Effector CD8-positive, alpha-beta T cell (primary cell): ENCODE results near the gene CCDC87.
A peak's percentile ranks its signal among the peaks of the same experiment; 100 is the strongest.

Source experiments
- DNase-seq: peaks from one replicate; lab custom pipeline; 2025; lab: John Stamatoyannopoulos, UW

Gene CCDC87

DNA sequence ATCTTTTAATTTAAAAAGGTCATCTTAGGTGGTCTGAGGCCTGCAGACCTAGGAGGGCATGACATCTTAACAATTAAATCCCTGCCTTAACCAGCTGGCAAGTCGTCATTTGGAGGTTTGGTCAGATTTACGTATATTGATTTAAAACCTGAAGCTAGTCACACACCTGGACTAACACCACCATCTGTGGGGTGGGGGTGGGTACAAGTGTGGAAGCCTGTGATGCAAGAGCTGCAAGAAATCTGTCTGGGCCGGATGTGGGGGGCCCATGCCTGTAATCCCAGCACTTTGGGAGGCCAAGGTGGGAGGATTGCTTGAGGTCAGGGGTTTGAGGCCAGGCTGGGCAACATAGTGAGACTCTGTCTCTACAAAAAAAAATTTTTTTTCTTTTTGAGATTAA, 11.6 kb downstream of the CCDC87 start:
- DNase-seq: no peak

DNA sequence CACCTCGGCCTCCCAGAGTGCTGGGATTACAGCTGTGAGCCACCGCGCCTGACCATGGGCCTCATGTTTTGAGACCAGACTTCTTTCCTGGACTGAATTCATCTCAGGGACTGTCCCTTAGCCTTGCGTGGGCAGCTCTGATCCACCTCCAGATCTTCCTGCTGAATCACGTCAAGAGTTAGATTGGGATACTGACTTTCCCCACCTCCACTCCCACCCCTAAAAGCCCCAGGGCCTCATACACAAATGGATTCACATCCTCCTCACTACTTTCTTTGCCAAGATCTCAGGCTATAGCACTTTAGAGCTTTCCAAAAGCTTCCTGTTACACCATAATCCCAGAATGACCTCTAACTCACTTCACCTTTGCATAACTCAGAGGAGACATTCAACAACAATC, 12.1 kb downstream of the CCDC87 start:
- no peak for DNase-seq

DNA sequence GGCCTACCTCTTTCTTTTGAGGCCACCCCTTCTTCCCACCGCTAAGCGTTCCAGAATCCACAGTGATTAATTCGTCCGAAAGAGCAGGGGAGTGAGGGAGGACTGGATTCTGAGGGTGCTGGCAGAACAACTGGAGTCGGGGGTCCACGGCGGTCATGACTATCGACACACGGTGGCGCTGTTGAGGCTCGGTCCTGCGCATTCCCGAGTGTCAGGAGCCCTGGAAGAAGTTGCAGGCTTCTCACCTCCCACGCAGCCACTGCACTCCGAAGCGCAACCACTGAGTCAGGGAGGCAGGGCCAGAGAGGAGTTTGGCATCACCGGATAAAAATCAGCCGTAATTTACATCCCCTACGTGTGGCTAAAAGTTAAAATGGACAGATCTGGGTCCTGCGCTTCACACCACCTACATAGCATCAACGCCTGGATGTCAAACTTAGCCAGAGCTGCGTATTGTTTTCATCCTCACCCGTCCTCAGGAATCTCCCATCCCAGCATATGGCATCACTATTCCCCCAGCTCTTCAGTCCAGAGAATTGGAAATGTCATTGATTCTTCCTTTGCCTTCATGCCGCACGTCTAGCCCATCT, 13.8 kb downstream of the CCDC87 start:
- peak; percentile 76 for DNase-seq

DNA sequence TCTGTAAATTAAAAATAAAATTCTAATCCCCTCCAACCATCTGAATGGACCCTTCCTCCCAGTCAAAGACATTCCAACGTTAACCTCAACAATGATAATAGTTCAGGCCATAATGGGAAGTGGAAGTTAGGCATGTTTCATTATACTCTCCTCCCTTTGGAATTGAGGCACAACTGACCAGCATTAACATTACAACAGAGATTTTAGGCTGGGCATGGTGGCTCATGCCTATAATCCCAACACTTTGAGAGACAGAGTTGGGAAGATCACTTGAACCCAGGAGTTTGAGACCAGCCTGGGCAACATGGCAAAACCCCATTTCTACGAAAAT, 22.0 kb downstream of the CCDC87 start:
- no peak for DNase-seq

DNA sequence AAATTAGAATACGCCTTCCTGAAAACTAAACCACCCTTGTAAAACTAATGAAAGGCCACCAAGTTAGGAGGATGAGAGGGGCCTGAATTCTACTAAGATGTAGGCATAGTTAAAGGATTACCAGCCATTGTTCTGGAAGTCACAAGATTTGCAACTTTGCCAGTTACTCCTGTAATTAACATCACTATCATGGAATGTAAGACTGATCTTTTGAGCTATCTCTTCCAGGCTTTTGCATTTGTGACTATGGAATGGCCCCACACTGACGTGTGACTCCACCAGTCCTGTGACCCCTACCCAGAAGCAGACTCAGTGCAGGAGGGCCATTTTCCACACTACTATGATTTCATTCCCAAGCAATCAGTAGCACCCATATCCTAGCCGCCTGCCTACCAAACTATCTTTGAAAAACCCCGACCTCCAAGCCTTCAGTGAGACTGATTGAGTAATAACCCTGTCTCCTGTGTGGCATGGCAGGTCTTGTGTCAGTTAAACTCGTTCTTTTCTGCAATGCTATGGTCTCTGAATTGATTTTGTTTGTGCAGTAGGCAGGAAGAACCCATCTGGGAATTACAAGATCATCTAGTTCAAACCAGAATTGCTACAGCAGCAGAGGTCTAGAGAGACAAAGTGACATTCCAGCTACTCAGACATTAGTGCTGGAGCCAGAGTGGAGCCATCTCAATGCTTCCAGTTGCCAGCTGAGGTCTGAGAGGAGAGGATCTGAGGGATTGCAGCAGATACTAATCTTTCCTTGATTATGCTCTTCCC, 22.6 kb downstream of the CCDC87 start:
- no peak for DNase-seq

DNA sequence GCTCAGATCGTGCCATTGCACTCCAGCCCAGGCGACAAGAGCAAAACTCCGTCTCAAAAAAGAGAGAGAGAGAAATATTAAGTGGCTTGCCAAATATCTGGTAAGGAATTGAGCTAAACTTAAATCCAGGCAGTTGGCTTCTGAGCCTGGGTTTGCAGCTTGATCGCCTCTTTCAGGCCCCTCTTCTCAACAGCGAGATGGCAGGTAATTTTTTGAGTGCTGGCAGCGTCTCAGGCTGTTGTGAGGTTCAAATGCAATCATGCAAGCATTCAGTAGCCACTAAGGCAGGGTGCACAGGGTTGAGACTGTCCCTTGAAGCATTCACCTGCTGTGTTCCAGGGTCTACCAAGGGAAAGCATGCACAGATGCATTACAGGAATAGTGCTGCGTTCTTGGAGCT, 23.8 kb downstream of the CCDC87 start:
- DNase-seq: no peak

DNA sequence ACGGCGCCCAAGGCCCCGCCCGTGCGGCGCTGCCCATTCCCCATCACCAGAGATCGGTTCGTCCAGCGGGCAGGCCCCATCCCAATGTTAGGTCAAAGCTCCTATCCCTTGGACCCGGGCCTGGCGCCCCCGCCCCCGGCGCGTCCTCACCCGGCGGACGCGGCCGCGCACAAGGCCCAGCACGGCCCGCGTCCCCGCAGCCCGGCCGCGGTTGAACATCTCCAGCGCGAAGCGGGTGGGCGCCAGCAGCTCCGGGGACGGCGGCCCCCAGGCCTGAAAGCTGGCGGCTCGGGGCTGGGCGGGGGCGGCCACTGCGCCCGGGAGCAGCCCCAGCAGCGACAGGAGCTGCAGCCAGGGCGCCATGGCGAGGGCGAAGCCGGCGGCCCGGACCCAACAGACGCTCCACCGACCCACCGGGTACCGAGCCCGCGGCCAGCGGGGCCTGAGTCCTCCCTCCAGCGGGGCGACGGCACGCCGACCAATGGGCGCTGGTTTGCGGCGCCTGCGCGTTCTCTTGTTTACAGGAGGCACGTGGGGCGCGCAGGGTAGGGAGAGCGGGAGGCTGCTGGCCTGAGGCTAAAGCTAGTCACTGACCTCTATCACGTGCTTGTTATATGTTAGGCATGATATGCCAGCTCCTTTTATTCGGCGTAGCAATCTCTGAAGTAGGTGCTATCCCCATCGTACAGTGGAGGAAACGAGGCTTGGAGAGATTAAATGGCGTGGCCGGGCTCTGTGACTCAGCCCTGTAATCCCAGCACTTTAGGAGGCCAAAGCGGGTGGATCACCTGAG, 24.5 kb downstream of the CCDC87 start, which contains the start of gene CTSF:
Gene CTSF, minus strand, starts transcription at position 483 of the 793 bp plus-strand sequence. Its CDS starts 120 bp downstream, at position 363.
- peak; percentile 69 for DNase-seq

DNA sequence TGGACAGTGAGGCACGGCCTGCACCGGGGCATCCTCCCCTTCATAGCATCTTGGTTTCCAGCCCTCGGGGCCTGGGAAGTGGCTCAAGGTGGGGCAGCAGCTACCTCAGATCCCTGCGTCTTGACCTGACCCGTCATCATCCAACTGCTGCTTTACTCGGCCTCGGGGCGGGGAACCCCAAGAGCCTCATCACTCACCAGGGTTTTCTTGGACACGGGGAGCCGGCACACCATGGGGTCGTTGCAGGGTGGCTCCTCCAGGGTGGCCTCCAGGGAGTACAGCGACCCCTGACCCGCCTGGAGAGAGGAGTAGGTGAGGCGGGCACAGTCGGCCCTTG, 25.1 kb downstream of the CCDC87 start:
- DNase-seq: no peak

DNA sequence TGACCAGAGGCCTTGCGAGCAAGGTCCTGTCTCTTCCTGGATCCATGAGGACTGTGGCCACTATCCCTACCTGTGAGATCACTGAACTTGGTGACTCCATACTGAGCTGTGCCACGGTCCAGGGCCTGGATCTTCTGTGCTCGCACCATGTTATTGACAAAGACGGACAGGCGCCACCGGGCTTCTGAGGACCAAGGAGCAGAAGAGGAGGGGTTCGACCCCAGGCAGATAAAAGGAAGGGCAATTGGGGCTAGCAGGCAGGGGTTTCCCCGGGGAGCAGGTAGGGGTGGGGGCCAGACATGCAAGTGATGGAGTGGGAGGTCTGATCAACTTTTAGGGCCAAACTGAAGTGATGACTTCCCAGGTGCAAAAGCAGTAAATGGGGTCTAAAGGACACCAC, 26.6 kb downstream of the CCDC87 start:
- DNase-seq: no peak

DNA sequence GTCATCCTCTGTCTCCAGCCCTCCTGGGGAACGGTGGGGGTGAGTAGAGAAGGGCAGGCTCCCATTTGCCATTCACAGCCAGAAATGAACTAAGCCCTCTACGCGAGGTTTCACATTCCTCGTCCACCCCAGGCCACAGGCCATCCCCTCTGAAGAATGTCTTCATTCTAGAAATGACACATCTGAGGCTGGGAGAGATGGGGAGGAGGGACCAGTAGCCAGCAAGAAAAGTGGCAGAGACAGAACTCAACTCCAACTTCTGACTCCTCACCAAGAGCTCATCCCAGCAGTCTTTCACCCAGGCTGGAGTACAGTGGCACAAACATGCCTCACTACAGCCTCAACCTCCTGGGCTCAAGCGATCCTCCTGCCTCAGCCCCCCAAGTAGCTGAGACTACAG, 27.9 kb downstream of the CCDC87 start:
- DNase-seq: no peak

DNA sequence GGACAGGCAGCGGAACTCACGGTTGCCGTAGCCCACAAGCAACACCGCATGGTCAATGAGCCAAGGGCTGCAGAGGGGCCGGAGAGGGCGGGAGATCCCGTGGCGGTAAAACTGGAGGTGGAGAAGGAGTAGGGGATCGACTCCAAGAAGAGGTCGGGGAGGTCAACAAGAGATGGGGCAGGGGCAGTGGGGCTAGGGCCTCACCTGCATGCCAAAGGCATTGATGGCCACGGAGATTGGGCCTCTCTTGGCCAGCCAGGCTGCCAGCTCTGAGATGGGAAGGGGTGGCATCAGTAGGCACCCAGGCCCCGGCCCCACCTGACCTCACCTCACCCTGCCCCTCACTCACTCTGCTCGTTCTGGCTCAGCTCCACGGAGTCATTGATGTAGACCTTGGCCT, 28.3 kb downstream of the CCDC87 start:
- DNase-seq: no peak

DNA sequence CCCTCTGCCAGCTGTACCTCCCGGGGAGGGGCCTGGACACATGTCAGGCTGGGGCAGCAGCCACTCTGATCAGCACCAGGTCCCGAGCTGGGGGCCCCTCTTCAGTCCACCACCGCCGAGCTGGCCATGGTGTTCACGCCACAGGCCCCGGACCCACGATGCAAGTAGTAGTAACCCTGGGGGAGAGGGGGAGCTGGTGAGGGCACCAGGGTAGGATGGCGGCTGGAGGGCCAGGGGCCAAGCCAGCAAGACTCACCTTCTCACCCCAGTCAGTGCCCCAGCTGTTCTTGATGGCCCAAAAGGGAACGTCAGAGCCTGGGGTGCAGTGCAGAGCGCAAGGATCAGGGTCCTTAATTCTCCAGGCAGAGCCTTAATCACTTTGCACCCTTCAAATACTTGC, 29.0 kb downstream of the CCDC87 start:
- no peak for DNase-seq

DNA sequence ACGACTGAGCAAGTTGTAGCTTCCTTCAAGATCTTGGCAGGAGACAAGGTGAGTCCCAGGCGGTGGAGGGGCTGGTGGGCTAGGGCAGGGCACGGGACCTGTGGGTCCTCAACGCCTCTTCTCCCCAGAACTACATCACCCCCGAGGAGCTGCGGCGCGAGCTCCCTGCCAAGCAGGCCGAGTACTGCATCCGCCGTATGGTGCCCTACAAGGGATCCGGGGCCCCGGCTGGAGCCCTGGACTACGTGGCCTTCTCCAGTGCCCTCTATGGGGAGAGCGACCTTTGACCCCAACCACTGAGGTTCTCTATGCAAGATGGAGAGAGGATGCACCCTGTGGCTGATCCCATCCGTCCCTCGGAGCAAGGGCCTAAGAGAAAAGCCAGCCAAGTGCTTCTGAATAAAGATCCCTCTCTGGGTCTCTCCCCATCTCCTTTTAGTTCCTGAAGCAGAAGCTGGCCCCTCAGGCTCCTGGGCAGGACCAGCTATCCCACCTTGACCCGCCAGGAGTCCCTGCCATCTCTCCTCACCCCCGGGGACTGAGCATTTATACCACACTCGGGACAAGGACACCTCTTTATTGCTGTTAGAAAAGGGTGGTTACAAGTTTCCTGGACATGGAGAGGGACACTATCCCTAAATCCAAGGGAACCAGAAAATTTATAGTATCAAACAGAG, 29.8 kb downstream of the CCDC87 start:
- no peak for DNase-seq

DNA sequence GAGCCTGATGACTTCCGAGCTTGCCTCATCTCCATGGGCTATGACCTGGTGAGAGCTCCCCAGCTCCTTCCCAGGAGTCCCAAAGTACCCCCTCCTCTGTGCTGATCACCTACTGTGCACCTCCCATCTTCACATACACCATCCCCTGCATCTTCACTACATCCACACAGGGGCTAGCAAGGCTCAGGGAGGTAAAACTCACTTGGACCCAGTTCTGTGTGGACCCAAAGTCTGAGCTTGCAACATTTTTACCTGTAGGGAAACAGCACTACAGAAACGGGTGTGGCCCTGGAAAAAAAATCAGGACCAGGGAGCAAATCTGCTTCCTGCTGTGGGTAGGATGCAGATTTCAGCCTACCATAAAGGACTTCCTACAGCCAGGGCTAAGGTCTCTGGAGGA, 30.6 kb downstream of the CCDC87 start:
- no peak for DNase-seq

DNA sequence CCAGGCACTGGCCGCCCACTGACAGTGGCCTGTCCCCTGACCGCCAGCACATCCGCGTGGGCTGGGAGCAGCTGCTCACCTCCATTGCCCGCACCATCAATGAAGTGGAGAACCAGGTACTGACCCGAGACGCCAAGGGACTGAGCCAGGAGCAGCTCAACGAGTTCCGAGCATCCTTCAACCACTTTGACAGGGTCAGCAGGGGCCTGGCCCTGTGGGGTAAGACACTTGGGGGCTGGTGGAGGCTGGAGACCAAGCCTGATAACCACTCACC, 31.0 kb downstream of the CCDC87 start:
- no peak for DNase-seq

DNA sequence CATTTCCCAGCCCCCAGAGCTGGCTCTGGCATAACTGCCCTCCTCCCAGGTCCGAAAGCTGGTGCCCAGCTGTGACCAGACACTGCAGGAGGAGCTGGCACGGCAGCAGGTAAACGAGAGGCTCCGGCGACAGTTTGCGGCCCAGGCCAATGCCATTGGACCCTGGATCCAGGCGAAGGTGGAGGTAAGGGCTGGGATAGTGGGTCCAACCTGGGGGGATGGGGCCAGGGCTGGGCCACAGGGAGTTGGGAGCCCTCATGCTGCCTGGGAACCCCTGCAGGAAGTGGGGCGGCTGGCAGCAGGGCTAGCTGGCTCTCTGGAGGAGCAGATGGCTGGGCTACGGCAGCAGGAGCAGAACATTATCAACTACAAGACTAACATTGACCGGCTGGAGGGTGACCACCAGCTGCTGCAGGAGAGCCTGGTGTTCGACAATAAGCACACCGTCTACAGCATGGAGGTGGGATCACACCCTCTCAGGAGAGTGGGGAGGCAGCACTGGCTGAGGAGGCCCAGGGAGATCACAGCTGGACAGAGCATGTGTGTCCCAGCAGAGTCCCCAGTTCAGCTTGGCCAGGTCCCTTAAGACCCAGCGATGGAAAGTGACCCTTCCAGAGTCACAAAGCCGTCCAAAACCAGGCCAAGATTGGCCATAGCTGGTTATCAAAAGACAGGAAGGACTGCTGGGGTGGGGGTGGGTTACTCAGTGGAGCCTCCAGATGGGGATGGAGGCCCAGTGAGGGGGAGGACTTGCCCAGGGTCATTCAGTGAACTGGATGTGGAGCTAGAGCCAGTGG, 31.5 kb downstream of the CCDC87 start:
- no peak for DNase-seq

DNA sequence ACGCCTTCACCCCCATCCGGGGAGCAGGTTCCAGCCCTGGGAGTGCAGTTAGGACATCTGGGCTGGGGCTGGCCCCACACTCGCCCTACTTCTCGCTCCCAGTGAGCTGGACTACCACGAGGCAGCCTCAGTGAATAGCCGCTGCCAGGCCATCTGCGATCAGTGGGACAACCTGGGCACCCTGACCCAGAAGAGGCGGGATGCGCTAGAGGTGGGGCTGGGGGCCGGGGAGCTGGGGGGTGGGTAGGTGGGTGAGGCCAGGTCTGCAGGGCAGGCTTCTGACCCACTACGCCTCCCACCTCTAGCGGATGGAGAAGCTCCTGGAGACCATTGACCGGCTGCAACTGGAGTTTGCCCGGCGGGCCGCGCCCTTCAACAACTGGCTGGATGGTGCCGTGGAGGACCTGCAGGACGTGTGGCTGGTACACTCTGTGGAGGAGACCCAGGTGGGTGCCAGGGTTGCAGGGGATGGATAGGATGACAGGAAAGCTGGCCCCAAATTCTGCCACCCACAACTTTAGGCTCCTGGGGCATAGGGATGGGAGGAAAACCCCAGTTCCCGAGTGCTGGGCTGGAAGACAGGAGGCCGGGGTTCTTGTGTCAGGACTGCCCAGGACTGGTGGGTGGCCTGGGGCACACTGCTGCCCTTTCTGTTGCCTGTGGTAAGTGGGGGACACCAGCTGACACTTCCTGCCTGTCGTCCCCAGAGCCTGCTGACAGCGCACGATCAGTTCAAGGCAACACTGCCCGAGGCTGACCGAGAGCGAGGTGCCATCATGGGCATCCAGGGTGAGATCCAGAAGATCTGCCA, 32.8 kb downstream of the CCDC87 start:
- no peak for DNase-seq

DNA sequence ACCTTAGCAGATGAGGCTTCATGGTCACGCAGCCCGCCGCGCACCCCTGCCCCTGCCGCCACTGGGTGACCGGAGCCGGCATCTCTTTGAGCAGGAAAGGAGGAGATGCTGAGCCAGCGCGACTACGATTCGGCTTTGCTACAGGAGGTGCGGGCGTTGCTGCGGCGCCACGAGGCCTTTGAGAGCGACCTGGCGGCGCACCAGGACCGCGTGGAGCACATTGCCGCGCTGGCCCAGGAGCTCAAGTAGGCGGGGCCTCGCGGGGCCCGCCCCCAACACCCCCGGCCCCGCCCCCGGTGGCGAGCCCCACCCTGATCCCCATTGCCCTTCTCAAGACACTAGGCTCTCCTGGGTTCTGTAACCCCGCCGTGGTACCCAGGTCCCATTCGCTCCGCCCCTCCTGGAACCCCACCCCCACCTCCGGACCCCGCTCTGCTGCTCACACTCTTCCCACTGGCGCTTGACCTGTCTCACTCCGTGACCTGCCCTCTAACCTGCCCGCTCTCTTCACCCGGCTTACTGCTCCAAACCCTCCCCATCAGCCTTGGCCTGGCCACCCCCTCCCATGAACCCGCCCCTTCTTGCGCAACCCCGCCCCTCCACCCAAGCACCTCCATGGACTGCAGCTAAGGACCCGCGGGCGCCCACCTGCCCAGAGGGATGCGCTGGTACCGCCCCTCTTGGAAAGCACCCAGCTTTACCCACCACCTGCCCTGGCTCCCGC, 33.6 kb downstream of the CCDC87 start:
- DNase-seq: peak; percentile 29

DNA sequence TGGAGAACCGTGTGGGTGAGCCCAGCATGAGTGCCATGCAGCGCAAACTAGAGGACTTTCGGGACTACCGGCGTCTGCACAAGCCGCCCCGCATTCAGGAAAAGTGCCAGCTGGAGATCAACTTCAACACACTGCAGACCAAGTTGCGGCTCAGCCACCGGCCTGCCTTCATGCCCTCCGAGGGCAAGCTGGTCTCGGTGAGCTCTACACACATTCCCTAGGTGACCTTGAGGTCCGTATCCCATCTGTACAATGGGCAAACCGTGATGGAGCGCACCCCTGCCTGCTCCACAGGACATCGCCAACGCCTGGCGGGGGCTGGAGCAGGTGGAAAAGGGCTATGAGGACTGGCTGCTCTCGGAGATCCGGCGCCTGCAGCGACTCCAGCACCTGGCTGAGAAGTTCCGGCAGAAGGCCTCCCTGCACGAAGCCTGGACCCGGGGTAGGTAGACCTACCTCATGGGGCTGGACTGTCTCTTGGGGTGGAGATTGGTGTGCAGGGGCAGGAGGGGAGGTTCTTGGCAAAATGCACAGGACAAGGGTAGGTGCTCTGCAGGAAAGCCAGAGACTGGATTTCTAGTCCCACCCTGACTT, 35.0 kb downstream of the CCDC87 start:
- DNase-seq: no peak

DNA sequence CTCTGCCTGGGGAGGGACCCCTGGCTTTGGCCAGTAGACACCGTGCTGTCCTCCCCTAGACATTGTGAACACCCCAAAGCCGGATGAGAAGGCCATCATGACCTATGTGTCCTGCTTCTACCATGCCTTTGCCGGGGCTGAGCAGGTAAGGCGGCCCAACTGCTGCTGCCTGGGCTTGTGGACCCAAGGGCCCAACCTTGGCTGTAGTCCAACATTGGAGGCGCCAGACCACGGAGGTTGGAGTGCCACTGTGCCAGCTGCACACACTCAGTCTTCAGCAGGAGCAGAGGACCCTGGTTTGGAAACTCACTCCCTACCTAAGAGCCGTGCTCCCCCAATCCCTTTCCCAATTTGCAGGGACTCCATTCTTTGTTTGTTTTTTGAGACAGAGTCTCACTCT, 36.8 kb downstream of the CCDC87 start:
- no peak for DNase-seq
